ENCODE data around the gene NRL.
A peak's percentile ranks its signal among the peaks of the same experiment; 100 is the strongest.

Gene NRL

DNA sequence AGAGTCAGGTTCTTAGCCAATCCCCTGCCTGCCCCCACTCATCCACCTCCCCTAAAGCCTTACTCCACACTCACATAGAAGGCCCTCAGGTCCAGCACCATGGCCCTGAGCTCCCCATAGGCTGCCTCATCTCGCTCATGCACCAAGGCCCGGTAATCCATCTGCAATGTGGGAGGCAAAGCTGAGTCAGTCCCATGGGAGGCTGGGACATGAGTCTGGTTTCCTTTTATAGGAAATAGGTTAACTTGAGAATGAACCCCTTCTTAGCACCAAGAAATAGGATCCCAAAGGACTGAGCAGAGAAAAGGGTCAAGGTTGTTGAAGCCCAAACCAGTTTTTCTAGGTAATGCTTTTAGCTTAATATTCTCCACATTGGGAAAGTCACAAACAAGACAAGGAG, 28.8 kb upstream of the NRL start:
- no peak for DNase-seq (ENCODE audit: insufficient read length, low spot score)
- TF ChIP-seq, protein P1, sequence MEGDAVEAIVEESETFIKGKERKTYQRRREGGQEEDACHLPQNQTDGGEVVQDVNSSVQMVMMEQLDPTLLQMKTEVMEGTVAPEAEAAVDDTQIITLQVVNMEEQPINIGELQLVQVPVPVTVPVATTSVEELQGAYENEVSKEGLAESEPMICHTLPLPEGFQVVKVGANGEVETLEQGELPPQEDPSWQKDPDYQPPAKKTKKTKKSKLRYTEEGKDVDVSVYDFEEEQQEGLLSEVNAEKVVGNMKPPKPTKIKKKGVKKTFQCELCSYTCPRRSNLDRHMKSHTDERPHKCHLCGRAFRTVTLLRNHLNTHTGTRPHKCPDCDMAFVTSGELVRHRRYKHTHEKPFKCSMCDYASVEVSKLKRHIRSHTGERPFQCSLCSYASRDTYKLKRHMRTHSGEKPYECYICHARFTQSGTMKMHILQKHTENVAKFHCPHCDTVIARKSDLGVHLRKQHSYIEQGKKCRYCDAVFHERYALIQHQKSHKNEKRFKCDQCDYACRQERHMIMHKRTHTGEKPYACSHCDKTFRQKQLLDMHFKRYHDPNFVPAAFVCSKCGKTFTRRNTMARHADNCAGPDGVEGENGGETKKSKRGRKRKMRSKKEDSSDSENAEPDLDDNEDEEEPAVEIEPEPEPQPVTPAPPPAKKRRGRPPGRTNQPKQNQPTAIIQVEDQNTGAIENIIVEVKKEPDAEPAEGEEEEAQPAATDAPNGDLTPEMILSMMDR (IDR thresholded peaks at IDR 0.05; ENCODE audit: insufficient read depth, missing control alignments): no peak
- FAIRE-seq: no peak

DNA sequence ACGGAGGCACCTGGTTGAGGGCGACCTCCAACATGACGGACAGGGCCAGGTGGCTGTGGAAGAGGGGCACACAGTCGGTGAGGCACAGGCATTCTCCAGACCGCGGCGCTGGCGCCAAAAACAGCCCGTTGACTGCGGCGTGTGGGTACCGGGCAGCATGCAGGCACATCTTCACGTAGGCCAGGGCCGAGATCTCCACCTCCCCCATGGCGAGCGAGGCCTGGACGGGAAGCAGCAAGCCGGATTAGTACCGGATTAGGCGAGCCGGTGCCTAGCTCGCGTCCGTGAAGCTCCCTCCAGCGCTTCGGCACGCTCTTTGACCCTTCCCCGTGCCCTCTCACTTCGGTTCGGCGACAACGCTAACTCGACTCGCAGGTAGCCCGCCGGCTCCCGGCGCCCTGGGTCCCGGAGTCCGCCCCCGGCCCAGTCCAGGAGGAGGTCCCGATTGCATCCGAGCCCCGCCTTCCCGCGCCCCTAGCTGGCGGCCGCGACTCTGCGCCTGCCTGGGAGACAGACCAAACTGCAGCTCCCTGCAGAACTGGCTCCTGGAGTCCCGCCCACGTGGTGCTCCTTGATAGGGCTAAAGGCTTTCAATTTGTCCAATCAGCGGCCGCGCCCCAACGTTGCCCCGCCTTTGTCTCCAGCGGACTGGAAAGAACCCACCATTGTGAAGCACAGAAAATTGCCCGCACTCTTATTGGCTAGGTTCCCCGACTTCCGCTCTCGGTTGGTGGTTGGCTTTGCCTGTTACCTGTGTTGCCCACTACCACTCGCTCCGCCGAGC, 26.5 kb upstream of the NRL start, which contains the start of gene EMC9:
TSS of gene EMC9 (minus strand) at position 495 of the 784 bp plus-strand sequence. CDS start at position 208, 287 bp downstream.
- FAIRE-seq (no peak), DNase-seq (ENCODE audit: insufficient read length, low spot score) (peak; percentile 93)
- TF ChIP-seq, protein P1 (IDR thresholded peaks at IDR 0.05; ENCODE audit: insufficient read depth, missing control alignments): no peak

DNA sequence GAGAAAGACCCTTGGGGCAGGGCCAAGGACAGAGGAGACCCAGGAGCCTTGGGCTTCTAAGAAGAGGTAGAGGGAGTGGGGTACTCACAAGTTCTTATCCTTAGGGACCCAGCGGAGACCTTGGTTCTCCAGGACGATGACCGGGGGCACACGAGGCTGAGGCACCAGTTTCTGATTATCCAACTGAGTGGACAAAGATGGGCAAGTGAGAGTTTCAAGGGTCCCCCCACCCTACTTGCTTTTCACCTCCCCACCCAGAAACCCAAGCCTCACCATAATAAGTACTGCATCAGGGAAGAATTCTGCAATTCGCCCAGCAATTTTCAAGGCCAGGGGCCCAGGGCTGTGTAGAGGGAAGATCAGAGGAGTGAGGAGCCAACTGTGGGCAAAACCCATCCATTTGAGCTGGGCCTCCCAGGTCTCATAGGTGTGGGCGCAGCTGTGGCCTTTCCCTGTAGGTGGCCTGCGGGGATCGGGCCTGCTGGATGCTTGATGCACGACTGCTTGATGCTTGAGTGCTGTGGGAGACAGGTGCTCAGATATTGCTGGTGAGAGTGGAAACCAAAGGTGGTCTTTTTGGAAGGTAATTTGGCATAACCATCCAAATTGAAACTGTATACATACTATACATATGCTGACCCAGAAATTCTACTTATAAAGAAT, 24.7 kb upstream of the NRL start:
- no peak for FAIRE-seq
- TF ChIP-seq, protein P1 (IDR thresholded peaks at IDR 0.05; ENCODE audit: insufficient read depth, missing control alignments): no peak
- DNase-seq (ENCODE audit: insufficient read length, low spot score): no peak

DNA sequence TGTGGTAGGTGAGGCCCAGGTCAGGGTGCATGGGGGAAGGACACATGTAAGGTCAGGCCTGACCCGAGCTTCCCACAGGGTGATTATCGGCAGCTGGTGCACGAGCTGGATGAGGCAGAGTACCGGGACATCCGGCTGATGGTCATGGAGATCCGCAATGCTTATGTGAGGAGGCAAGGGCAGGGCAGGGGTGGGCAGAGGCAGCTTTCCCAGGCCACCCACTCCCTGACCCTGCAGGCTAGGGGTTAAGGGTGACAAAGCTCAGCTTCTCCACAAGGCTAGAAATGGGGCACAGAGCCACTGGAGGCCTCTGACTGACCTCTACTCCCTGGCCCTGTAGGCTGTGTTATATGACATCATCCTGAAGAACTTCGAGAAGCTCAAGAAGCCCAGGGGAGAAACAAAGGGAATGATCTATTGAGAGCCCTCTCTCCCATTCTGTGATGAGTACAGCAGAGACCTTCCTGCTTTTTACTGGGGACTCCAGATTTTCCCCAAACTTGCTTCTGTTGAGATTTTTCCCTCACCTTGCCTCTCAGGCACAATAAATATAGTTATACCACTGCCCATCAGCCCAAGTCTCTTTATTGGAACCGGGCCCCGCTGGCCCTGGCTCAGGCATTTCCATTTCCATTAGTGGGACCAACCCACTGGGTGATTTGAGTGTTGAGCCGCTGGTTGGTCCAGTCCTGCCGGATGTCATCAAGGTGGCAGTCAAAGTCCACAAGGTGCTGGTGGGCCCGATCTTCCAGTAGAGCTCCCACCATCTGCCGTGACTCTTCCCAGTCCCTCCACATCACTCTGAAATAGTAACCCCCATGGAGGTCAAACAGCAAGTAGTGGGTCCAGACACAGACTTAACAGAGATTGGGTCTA, 23.9 kb upstream of the NRL start:
- FAIRE-seq: no peak
- TF ChIP-seq, protein P1 (IDR thresholded peaks at IDR 0.05; ENCODE audit: insufficient read depth, missing control alignments): no peak

DNA sequence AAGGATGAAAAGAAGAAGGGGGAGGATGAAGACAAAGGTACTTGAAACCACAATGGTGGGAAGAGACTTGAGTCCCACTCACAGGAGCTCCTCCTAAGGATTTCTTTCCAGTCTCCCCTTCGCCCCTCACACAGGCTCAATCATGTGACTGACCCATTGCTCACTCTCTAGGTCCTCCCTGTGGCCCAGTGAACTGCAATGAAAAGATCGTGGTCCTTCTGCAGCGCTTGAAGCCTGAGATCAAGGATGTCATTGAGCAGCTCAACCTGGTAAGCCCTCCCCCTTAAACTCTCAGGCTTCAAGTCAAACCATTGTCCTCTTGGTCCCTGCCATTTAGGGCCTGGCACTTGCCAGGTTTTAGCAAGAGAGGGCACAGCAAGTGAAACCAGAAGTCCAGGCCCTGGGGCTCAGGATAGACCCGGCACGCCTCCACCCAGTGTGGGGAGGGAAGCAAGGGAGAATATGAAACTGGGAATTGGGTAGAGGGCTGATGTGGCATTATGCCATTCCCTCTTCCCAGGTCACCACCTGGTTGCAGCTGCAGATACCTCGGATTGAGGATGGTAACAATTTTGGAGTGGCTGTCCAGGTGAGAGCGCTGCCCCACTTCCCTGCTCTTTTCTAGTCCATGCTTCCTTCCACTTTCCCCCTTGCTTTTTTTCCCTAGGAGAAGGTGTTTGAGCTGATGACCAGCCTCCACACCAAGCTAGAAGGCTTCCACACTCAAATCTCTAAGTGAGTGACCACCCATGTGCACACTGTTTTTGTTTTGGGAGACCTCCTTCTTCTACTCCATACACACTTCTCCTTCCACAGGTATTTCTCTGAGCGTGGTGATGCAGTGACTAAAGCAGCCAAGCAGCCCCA, 23.0 kb upstream of the NRL start:
- no peak for DNase-seq (ENCODE audit: insufficient read length, low spot score)
- TF ChIP-seq, protein P1 (IDR thresholded peaks at IDR 0.05; ENCODE audit: insufficient read depth, missing control alignments): no peak
- no peak for FAIRE-seq

More for the DNA sequence above, 23.9 kb upstream of the NRL start:
- DNase-seq (ENCODE audit: insufficient read length, low spot score): no peak

All from D721Med (cell line).